PC-3 (cell line): Measurements from ENCODE around the gene PTPRE.

Experiments
- EZH2 ChIP-seq: fragments of 300-600 bp; sonication (generic); IDR thresholded peaks from one replicate; pipeline ENCODE4 v1.6.1; 2017; ENCODE audit warnings: antibody characterized with exemption, mild to moderate bottlenecking, low read length; ENCODE audit not compliant: unreplicated experiment
- EZH2phosphoT487 ChIP-seq: fragments of 300-600 bp; sonication (generic); IDR thresholded peaks from 2 replicates; pipeline ENCODE4 v1.6.1; 2018; ENCODE audit warnings: mild to moderate bottlenecking, antibody characterized with exemption, low read length, borderline replicate concordance
- TF ChIP-seq, protein P1 (sequence below): fragments of 300-600 bp; sonication (generic); conservative IDR thresholded peaks from 2 replicates; pipeline ENCODE4 v1.5.1; 2017; ENCODE audit warnings: antibody characterized with exemption, low read depth, mild to moderate bottlenecking, low read length

GRCh38 chr10:128001849-128002248, 94.9 kb downstream of the PTPRE start:
- TF ChIP-seq, protein P1, sequence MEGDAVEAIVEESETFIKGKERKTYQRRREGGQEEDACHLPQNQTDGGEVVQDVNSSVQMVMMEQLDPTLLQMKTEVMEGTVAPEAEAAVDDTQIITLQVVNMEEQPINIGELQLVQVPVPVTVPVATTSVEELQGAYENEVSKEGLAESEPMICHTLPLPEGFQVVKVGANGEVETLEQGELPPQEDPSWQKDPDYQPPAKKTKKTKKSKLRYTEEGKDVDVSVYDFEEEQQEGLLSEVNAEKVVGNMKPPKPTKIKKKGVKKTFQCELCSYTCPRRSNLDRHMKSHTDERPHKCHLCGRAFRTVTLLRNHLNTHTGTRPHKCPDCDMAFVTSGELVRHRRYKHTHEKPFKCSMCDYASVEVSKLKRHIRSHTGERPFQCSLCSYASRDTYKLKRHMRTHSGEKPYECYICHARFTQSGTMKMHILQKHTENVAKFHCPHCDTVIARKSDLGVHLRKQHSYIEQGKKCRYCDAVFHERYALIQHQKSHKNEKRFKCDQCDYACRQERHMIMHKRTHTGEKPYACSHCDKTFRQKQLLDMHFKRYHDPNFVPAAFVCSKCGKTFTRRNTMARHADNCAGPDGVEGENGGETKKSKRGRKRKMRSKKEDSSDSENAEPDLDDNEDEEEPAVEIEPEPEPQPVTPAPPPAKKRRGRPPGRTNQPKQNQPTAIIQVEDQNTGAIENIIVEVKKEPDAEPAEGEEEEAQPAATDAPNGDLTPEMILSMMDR = no peak
- TF ChIP-seq EZH2 = no peak
- no peak for TF ChIP-seq EZH2phosphoT487
